ENCODE data around the gene RALGPS1.
"Not testable (repeated sequence)": the region's sequence is repeated elsewhere in the genome, so short reads cannot be mapped to it uniquely, and the experiment has no call there.

RALGPS1 gene

DNA sequence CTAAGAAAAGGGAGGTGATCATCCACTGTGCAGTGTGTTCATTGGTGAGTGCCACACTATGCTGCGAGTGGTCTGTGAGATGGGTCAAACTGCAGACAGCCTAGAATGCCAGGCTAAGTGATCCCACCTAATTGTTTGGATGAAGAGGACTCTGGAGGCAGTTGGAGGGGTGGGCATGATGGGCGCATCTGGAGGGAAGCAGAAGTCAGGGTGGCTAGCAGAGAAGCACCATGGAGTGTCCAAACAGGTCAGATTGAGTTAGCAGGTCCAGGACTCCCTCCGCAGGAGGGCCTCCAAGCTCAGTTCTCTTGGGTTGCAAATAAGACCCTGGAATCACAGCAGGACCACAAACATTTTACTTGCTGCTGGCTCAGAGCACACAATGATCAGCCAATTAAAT lies 227.7 kb downstream of the RALGPS1 start:
- DNase-seq = no peak

DNA sequence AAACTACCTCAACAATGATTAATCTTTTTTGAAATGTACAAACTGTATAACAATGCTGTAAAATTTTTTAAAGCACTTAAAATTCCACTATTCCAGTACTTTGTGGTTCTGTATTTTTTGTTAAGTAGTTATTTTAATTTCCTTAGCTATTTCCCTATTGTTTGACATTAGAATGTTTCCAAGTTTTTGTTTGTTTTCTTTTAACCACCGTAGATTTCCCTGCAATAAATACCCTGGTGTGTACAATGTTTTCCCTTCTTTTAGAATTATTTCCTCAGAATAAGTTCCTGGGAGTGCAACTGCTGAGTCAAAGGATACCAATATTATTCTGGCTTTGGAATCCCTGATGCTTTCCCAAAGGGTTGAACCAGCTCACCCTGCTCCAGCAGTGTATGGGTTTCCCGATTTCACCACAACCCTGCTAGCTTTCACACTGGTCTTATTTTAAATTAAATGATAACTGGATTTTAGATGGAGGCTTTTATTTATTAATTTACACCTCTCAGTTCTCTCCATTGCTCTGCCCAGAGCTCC lies 228.4 kb downstream of the RALGPS1 start:
- DNase-seq = no peak

DNA sequence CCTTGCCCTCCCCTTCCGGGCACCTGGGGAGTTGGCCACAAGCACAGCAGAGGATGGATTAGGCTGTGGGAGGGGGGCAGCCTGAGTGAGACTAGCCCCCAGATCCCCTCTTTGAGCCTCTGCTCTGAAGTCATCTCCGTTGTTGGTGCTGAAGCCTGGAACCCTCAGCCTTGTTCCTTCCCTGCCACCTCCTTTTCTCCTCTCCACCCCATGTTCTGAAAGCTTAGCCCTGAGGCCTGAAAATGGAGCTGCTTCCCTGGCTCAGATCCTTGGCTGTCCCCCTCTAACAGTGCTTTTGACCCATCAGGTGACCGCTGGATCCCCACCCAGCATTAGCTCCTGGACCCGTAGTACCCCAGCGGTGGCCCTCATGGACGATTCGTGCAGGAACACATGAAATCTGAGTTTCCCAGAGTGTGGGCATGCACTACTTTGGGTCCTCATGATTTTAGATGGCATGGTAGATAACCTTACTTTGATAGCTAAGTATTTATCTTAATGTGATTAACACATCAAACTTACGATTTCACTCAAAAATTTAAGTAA lies 229.4 kb downstream of the RALGPS1 start:
- no peak for DNase-seq

DNA sequence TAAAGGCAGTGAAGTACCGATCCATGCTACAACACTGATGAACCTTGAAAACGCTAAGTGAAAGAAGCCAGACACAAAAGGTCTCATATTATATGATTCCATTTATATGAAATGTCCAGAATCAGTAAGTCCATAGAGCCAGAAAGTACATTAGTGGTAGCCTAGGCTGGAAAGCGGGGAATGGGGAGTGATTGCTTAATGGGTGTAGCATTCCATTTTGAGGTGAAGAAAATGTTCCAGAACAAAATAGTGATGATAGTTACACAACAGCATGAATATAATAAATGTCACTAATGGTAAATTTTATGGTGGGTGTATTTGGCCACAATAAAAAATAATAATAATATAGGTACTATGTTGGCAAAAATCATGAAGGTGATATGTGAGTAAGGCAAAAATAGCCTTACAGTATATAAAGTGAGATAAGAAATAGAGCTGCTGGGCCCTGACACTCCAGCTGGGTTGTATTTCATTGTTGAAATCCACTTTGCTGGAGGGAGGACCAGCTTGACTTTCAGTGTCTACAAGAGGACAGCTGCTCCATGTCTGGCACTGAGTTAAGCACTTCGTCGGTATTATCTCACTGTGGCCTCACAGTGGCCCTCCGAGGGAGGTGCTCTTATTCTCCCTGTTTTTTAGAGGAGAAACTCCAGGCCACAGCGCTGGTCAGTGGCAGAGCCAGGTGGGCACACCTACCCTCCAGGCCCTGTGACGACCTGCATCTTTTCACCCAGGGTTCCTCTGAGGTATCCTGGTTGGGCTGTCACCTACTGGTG lies 230.3 kb downstream of the RALGPS1 start:
- no peak for DNase-seq

DNA sequence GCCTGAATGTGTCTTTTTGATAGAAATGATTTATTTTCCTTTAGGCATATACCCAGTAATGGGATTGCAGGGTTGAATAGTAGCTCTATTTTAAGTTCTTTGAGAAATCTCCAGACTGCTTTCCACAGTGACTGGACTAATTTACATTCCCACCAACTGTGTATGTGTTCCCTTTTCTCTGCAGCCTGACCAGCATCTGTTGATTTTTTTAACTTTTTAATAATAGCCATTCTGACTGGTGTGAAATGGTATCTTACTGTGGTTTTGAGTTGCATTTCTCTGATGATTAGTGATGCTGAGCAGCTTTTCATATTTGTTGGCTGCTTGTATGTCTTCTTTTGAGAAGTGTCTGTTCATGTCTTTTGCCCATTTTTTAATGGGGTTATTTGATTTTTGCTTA lies 232.3 kb downstream of the RALGPS1 start:
- not testable (repeated sequence) for DNase-seq

DNA sequence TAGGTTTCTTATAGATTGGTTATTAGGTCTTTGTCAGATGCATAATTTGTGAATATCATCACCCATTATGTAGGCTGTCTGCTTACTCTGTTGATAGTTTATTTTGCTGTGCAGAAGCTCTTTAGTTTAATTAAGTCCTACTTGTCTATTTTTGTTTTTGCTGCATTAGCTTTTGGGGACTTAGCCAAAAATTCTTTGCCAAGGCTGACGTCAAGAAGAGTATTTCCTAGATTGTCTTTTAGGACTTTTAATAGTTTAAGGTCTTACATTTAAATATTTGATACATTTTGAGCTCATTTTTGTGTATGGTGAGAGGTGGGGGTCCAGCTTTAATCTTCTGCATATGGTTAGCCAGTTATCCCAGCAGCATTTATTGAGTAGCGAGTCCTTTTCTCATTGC lies 232.7 kb downstream of the RALGPS1 start:
- DNase-seq = no peak

DNA sequence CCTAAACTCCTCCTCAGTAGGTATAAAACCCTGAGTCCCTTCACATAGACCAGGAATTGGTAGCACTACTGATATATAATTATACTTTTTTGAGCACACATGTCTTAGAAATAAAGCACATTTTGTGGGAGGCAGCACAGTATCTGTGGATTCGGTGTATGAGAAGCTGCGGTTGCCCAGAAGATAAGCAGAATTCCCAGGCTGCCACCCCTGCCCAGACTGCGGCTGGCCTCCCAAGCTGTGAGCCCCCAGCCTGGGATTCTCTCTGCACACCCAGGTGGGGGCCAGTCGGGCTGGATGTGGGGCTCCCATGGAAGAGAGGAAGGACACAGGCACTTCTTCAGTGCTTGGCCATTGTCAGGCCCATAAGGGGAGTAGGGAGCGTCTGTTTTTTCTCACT lies 233.4 kb downstream of the RALGPS1 start:
- no peak for DNase-seq

DNA sequence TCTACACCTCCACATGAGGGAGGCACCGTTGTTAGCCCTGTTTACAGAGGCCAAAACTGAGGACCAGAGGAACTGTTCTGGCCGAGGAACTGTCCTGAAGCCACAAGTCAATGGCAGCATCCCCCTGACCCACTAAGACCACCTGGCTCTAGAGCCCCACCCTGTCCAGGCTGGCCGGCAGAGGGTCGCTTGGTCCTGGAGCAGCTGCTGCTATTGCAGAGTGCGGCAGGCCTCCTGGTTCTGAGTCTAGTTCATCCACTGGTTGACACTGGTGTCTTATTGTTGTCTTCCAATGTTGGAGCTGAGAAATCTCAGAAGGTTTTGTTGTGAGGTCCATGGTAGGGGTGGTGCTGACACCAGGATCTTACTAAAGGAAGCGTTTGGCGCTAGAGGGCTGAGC lies 234.4 kb downstream of the RALGPS1 start:
- DNase-seq = no peak

DNA sequence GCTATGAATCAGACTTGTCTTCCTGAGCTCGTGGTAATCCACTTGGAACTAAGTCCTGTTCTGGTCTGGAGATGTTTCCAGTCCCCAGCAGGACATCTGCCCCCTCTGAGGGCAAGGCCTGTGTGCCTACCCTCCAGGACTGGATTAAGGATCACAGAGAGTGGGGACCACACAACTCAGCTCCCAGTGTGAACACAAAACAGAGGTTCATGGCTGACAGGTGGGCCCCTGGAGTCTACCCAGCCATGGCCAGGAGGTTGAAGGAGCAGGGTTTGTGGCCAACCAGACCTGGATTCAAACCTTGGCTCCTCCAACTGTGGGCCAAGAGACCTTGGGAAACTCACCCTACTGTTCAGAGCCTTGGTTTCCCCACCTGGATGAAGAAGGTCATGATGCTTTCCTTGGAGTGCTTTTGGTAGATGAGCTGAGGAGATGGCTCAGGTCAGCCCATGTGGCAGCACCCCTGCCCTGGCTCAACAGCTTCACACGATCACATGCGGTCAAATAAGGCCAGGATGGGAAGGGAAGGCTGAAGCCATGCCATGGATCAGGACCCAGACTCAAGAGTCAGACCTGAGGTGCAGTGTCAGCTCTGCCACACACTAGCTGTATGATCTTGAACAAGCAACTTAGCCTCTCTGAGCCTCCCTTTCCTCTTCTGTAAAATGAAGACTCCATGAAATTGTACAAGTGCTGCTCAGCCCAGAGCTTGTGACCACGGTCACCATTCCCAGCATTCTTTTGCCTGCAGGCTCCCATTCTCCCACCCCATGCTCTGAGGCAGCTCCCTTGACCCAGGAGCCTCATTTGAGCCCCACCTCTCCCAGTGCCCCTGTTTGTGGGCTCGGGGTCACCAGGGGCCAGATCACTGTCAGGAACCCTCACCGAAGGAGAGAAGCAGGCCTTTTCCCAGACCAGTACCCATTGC lies 235.1 kb downstream of the RALGPS1 start:
- DNase-seq = no peak

DNA sequence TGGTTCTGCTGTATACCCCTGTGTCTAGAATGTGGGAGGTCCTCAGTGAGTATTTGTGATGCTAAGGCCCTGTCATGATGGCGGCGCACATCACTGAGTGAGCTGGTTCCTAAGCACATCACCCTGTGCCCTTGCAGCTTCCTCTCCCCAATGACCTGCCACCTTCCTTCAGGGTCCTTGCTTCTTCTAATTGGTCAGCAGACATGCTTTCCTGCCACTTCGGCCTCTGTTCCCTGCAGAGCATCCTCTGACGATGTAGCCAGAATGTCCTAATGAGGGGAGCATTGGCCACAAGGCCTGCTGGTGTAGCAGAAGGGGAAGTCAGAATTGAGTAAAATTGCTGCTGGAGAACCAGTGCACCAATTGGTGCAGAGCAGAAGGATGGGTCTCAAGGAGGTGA lies 238.9 kb downstream of the RALGPS1 start:
- DNase-seq = no peak

DNA sequence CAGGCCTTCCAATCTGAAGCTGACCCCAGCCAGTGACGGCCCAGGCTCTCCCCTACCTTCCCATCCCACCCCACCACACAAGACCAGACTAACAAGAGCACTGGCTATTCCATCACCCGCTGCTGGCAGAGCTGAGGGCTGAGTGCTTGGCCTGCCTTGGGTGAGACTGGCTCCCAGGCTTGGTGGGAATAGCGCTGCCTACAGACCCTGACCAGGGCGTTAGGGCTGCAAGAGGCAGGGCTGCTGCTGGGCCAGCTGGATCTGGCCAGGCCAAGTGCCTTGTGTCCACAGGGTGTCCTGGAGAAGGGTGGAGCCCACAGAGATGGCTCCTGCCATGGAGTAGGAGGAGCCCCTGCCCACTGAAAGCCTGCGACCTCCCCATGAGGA lies 239.4 kb downstream of the RALGPS1 start:
- no peak for DNase-seq

DNA sequence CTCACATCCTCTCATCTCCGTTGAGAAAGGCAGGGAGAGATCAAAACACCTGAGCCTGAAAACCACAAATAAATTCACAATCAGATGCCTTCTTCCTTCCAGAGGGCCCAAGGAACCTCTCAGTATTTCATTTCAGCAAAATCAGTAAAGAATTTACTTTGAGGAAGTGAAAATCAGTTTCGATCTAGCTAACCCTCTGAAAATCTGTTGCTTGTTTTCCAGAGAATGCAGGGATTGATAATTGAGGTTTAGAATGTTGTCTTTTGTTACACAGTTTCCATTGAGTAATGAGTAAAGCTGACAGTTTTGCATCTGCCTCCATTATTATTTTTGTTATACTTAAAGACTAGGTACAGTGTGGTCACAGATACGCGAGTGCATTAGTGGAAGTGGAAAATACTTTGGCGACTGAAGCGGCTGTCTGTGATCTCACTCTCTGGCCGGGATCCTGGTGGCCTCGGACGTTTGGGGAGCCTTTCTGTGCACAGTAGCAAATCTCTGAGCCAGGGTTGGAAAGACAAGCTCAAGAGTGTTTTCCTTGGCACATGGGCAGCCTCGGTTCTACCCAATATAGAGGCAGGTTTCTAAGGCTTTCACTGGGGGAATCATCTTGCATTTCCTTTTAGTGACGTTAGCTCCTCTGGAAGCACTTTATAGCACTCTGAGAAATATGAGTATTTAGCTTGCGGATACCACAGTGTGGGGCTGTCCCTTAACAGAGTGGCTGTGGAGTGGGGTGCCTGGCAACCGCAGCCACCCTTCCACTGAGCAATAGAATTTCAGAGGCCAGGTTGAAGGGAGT lies 240.0 kb downstream of the RALGPS1 start:
- DNase-seq = no peak

DNA sequence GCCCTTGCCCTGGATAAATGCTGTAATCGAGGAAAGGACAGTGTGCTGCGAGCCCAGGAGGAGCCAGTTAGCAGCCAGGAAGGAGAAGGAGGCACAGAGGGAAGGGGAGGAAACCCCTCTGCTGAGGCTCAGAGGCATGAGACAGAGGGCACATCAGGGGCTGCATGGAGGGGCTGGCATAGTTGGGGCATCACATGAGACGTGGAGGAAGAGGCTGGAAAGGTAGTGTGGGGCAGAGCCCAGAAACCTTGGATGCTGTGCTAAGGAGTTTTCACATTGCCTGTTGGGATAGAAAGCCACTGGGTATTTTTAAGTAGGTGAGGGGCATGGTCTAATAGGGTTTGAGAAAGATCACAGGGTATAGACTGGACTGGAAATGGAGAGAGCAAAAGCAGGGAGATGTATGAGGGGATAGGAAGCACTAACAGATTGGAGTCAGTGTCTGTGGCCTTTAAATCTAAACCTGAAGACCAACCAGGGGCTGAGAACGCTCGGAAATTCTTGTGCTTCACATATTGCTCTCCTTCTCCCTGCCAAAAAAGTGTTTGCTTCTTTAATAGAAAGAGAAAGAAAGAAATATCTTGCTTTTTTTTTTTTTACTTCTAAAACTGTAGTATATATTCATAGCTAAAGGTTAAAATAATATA lies 240.9 kb downstream of the RALGPS1 start:
- no peak for DNase-seq

DNA sequence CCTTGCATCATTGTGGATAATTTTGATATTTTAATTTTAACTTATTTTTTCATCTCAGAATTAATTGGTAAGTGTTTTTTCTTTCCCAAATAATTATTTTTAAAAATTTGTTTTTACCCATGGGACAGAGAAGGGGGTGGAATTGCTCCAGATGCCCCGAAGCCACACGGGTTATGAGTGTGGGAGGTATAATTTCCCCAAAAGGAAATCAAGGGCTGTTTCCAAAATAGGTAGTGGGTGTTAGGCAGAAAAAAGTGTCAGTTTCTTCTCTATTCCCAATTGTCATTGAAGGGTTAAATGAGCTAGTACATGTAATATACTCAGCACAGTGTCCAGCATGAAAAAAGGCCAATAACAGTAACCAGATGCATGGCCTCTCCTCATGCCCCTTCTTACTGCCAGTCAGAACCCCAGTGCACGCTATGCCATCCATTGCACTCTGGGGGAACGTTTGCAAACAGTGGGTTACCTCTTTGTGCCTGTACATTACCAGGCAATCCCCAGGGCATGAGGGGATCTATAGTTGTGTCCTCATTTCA lies 244.3 kb downstream of the RALGPS1 start:
- DNase-seq = no peak

DNA sequence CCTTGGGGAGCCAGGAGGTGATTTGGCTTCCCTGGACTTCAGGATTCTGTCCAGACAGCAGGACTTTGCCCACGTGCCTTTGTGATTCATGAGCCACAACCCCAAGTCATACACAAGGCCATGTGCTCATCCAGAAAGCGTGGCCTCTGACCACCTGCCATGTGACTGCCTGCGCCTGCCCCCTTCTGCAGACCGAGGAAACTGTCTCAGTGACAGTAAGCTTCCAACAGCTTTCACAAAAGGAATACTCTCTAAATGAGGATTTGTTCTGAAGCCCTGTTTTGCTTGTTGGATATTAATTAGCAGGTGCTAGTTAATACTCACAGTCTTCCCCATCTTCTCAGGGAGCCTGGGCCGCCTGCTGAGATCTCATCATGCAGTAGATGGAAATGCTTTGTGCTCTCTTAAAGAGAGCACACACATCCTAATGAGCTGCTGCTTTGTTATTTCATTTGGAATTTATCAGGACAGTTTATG lies 244.8 kb downstream of the RALGPS1 start:
- no peak for DNase-seq

DNA sequence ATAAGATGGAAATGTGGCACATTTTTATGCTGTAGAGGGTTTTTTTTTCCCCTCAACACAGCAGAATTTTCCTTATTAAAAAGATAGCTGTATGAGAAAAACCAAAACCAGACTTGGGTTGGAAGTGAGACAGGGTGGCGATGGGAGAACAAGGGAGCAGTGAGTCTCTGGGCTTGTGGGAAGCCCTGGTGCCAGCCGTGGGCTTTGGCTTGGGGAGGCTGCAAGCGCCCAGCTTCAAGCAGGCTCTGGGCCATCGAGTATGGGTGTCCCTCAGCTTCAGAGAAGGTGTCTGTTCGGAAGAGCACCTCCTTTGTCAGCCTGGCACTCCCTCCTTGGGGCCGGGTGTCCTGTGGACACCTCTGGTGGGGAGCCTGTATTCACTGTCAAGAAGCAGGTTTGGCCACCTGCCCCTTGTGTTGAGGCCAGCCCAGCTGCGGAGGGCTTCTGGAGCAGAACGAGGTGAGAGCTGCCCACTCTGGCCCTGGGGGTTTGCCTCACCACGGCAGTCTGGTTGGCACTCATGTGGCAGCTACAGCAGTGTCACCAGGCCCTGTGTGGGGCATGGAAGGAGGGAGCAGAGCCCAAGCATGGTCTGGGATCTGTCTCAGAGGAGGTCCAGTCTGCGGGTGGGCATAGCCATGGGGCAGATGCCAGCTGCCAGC lies 245.5 kb downstream of the RALGPS1 start:
- no peak for DNase-seq

DNA sequence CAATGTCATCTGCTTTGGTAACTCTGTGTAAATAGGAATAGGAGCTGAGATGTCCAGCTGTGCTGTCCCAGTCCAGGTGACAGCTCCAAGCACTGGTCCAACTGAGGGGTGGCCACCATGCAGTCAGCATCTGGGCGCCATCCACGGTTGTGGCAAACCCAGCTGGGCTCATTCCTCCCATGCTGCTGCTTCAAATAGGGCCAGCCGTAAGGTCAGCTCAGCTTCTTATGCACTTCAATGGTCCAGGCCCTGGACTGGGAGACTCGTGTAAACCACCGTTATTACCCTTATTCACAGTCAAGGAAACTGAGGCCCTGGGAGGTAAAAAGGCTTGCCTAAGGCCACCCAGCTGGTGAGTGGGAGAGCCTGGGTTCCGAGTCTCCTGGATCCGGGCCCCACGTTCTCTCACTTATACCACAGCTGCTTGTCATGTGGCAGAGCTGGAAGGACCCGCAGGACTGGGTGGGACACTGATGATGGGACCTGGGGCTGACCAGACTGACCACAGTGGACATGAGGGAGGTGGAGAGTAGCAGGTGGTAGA lies 246.6 kb downstream of the RALGPS1 start:
- no peak for DNase-seq

DNA sequence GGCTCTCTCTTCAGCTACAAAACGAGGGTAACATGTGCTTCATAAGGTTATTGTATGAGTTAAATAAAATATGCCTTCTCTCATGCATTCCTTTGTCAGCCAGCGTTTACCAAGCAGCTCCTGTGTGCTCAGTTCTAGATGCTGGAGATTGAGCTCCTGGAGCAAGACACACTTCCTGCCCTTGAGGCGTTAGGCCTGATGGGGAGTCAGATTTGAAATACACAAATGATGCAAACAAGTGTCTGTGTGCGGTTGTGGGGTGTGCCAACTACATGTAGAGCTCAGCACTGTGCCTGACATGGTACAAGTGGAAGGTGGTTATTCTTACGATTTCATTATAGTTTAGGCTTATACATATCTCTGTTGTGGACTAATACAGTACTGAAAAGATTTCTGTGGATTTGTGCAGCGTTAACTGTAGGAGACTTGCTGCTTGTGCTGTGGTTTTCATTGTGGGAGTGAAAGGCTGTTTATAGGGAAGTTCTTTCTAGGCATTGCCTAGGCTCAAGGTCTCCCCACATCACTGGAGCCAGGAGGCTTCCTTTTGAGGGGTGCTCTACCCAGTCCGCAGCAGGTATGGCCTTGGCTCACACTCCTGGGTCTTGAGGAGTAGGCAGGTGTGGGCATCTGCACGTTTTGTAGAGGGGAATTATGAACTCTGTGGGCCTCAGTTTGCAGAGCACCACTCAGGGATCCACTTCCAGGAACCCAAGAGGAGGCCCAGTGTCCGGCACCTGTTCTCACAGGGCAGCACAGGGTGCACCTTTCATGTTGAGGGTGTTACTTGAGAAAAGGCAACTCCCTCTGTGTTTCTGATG lies 247.7 kb downstream of the RALGPS1 start:
- DNase-seq = no peak

DNA sequence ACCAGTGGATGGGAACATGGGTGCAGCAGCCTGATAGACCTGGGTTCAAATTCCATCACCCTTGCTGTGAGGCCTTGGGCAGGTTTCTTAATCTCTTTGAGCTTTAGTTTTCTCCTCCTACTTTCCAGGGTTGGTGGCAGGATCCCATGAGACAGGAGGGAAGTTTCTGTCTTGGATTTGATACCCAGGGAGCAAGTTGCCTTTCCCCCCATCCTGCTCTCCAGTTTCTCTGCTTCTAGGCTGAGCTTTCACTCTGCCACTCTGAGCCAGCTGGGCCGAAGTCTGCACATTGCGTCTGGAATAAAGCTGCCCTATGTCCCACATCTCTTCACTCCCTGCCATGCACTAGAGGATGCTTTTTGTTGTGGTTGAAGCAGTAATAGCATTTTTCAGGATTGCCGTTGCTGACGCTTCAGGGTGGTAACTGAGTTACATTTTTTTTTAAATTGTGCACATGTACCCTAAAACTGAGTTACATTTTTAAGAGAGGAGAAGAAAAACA lies 248.3 kb downstream of the RALGPS1 start:
- no peak for DNase-seq

DNA sequence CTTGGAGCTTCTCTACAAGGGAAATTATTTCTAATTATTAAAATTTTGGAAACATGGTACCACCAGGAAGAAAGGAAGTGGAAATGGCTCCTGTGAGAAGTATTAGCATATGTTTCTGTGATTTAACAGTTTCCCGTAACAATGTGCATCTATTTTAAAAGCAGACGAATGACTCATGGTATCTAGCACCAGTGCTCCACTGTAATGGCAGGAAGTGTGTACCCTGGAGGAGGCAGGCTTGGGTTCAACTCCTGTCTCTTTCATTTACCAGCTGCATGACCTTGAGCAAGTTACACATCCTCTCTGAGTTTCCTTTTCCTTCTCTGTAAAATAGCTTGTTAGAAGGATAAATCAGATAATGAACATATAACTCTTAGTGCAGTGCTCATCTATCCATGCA lies 248.8 kb downstream of the RALGPS1 start:
- no peak for DNase-seq

Data from NCI-H2227 treated with DMSO at 0.1 percent for 48 hours (cell line).